ENCODE measurements around the gene GPC5. TPM values are rescaled to one million over a fixed set of nuclear protein-coding genes. Genes with fewer than 3 reads are reported as not detected.
"Not testable (repeated sequence)": the region's sequence is repeated elsewhere in the genome, so short reads cannot be mapped to it uniquely, and the experiment has no call there.

Gene GPC5
- total RNA-seq, 1 experiment from 2014 or later, result 0.11 TPM

GRCh38 chr13:91368676-91369440, 29.6 kb upstream of the GPC5 start:
- peak; percentile 65 for DNase-seq (ENCODE audit: low read depth)

GRCh38 chr13:91369441-91369831, 29.0 kb upstream of the GPC5 start:
- DNase-seq (ENCODE audit: low read depth), result peak; percentile 60

GRCh38 chr13:91370501-91370900, 27.9 kb upstream of the GPC5 start:
- no peak for DNase-seq (ENCODE audit: low read depth)

- no peak for DNase-seq (ENCODE audit: low read depth)
Observed at GRCh38 chr13:91372911-91373310, 25.5 kb upstream of the GPC5 start.

GRCh38 chr13:91375116-91375729, 23.2 kb upstream of the GPC5 start:
- peak; percentile 7 for DNase-seq (ENCODE audit: low read depth)

- peak; percentile 8 for DNase-seq (ENCODE audit: low read depth)
Observed at GRCh38 chr13:91381371-91381770, 17.1 kb upstream of the GPC5 start.

- DNase-seq (ENCODE audit: low read depth), result no peak
Observed at GRCh38 chr13:91383836-91384235, 14.6 kb upstream of the GPC5 start.

GRCh38 chr13:91384896-91385295, 13.5 kb upstream of the GPC5 start:
- DNase-seq (ENCODE audit: low read depth), result no peak

- no peak for DNase-seq (ENCODE audit: low read depth)
Observed at GRCh38 chr13:91389186-91389585, 9.2 kb upstream of the GPC5 start.

GRCh38 chr13:91397595-91397994, 826 bp upstream of the GPC5 start:
- DNase-seq (ENCODE audit: low read depth), result no peak

- no peak for DNase-seq (ENCODE audit: low read depth)
Observed at GRCh38 chr13:91399189-91400062, 1.0 kb downstream of the GPC5 start.

GRCh38 chr13:91400063-91400399, 1.6 kb downstream of the GPC5 start:
- DNase-seq (ENCODE audit: low read depth), result no peak

- no peak for DNase-seq (ENCODE audit: low read depth)
Observed at GRCh38 chr13:91400671-91401070, 2.2 kb downstream of the GPC5 start.

- DNase-seq (ENCODE audit: low read depth), result no peak
Observed at GRCh38 chr13:91401920-91402319, 3.5 kb downstream of the GPC5 start.

- no peak for DNase-seq (ENCODE audit: low read depth)
Observed at GRCh38 chr13:91405240-91405639, 6.8 kb downstream of the GPC5 start.

GRCh38 chr13:91406619-91407018, 8.2 kb downstream of the GPC5 start:
- DNase-seq (ENCODE audit: low read depth), result peak; percentile 19

GRCh38 chr13:91408971-91409370, 10.6 kb downstream of the GPC5 start:
- no peak for DNase-seq (ENCODE audit: low read depth)

- DNase-seq (ENCODE audit: low read depth), result not testable (repeated sequence)
Observed at GRCh38 chr13:91416579-91416978, 18.2 kb downstream of the GPC5 start.

- DNase-seq (ENCODE audit: low read depth), result no peak
Observed at GRCh38 chr13:91417660-91418325, 19.4 kb downstream of the GPC5 start.

- DNase-seq (ENCODE audit: low read depth), result no peak
Observed at GRCh38 chr13:91426913-91427312, 28.5 kb downstream of the GPC5 start.

- DNase-seq (ENCODE audit: low read depth), result not testable (repeated sequence)
Observed at GRCh38 chr13:91438674-91439073, 40.3 kb downstream of the GPC5 start.

- DNase-seq (ENCODE audit: low read depth), result no peak
Observed at GRCh38 chr13:91450913-91451312, 52.5 kb downstream of the GPC5 start.
